Neutrophil (primary cell): ENCODE results near the gene ATP23.

ENCODE experiments used
- H3K27ac ChIP-seq: fragments of 200-600 bp; sonication (generic); 2 replicates; pipeline ENCODE4 v1.5.1; 2016; ENCODE audit warnings: mild to moderate bottlenecking, moderate library complexity
- H3K27me3 ChIP-seq: fragments of 200-600 bp; sonication (generic); 2 replicates; pipeline ENCODE4 v1.6.0; 2016; ENCODE audit warnings: mild to moderate bottlenecking
- H3K36me3 ChIP-seq: fragments of 200-600 bp; sonication (generic); 2 replicates; pipeline ENCODE4 v1.5.1; 2017
- H3K4me1 ChIP-seq, 2 experiments: fragments of 200-600 bp in 1 of 2; sonication (generic) in 1 of 2; 1 replicate in 1 of 2; 2 replicates in 1 of 2; pipeline versions ENCODE4 v1.5.1 to v1.6.1; 2013 to 2016; ENCODE audit warnings: low read depth in 1 of 2, low read length in 1 of 2, mild to moderate bottlenecking in 1 of 2, moderate library complexity in 1 of 2; ENCODE audit not compliant: control insufficient read depth in 1 of 2, insufficient read depth in 1 of 2
- H3K4me3 ChIP-seq, 2 experiments: fragments of 200-600 bp in 1 of 2; sonication (generic) in 1 of 2; 1 replicate in 1 of 2; 2 replicates in 1 of 2; pipeline ENCODE4 v1.5.1; 2013 to 2016; ENCODE audit warnings: low read depth in 1 of 2, low read length in 1 of 2, mild to moderate bottlenecking in 1 of 2, moderate library complexity in 1 of 2
- H3K9me3 ChIP-seq: fragments of 200-600 bp; sonication (generic); 2 replicates; pipeline ENCODE4 v1.5.1; 2016
- CTCF ChIP-seq: fragments of 200-600 bp; sonication (generic); IDR thresholded peaks from 2 replicates; pipeline ENCODE4 v1.5.1; 2016; ENCODE audit warnings: antibody characterized with exemption

Gene ATP23

GRCh38 chr12:57944313-57945023 lies 3.1 kb downstream of the ATP23 start:
- Histone ChIP-seq H3K36me3 (peaks cover 16% of the 10 kb centered on the region), H3K4me3 (no peak overlapping the region), H3K27ac (no peak overlapping the region), H3K27me3 (no peaks in the 10 kb centered on the region), H3K4me1 (peaks cover 38 to 43% of the 10 kb centered on the region in 2 experiments), H3K9me3 (no peaks in the 10 kb centered on the region)
- no peak for TF ChIP-seq CTCF

DNA sequence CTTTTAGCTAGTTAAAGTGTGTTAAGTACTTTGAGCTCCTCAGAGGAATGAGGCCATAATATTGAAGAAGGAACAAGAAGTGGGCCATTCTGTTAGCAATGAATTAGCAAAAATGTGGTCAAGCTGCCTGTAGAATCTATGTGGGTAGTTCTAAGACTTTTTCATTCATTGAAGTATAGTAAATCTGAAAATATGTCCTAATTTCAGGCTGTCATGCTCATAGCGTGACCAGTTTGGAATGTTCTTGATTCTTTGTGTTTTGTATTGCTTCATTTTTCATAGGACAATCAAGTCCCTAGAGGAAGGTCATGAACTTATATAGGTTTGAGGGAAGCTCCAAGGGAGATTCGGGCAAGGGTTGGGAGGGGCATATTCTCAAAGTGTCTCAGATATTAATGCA lies 11.4 kb downstream of the ATP23 start:
- H3K9me3 ChIP-seq: no peaks in the 10 kb centered on the region
- H3K27me3 ChIP-seq: no peaks in the 10 kb centered on the region
- H3K36me3 ChIP-seq: peaks cover 86% of the 10 kb centered on the region
- H3K27ac ChIP-seq: no peak overlapping the region
- H3K4me1 ChIP-seq: no peaks in the 10 kb centered on the region
- no peak overlapping the region for H3K4me3 ChIP-seq
- no peak for TF ChIP-seq CTCF

- H3K36me3 ChIP-seq: peaks cover 81% of the 10 kb centered on the region
- no peaks in the 10 kb centered on the region for H3K9me3 ChIP-seq
- H3K27ac ChIP-seq: no peak overlapping the region
- H3K4me1 ChIP-seq: no peaks in the 10 kb centered on the region
- TF ChIP-seq CTCF: no peak
- H3K27me3 ChIP-seq: no peaks in the 10 kb centered on the region
- no peak overlapping the region for H3K4me3 ChIP-seq
Observed at GRCh38 chr12:57954768-57955167, 13.4 kb downstream of the ATP23 start.

DNA sequence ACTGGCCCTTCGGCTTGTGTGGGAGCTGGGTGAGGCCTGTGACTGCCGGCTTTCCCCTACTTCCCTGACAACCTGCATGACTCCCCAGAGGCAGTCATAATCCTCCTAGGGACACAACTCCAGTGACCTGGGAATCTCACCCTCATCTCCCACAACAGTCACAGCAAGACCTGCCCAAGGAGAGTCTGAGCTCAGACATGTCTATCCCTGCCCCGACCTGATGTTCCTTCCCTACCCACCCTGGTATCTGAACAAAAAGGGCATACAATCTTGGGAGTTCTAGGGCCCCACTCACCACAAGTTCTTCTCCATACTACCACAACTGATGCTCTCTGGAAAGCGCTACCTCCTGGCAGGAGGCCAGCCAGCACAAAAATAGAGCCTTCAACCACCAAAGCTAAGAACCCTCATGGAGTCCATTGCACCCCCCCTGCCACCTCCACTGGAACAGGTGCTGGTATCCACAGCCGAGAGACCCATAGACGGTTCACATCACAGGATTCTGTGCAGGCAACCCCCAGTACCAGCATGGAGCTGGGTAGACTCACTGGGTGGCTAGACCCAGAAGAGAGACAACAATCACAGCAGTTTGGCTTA lies 16.8 kb downstream of the ATP23 start:
- H3K27me3 ChIP-seq: no peaks in the 10 kb centered on the region
- H3K9me3 ChIP-seq: no peaks in the 10 kb centered on the region
- H3K4me3 ChIP-seq: no peak overlapping the region
- no peak for TF ChIP-seq CTCF
- H3K4me1 ChIP-seq: no peaks in the 10 kb centered on the region
- peaks cover 50% of the 10 kb centered on the region for H3K36me3 ChIP-seq
- no peak overlapping the region for H3K27ac ChIP-seq

GRCh38 chr12:57964421-57964820 lies 23.1 kb downstream of the ATP23 start:
- TF ChIP-seq CTCF: no peak

More at GRCh38 chr12:57964421-57964820, 23.1 kb downstream of the ATP23 start:
- no peaks in the 10 kb centered on the region for H3K9me3 ChIP-seq
- no peaks in the 10 kb centered on the region for H3K36me3 ChIP-seq
- no peaks in the 10 kb centered on the region for H3K27me3 ChIP-seq
- H3K4me1 ChIP-seq: no peaks in the 10 kb centered on the region
- H3K4me3 ChIP-seq: no peak overlapping the region
- no peak overlapping the region for H3K27ac ChIP-seq
